Sciatic nerve (tissue), 2 donors: ENCODE measurements around the gene C1QB. TPM values are rescaled to one million over a fixed set of nuclear protein-coding genes. Genes with fewer than 3 reads are reported as not detected.

Source experiments
- ATAC-seq: fragments of 200-7000 bp; cut with Tn5 transposase; one replicate; pipeline ENCODE4 v1.9.1; 2020; ENCODE audit warnings: mild to moderate bottlenecking, moderate library complexity
- DNase-seq: peaks from one replicate; pipeline ENCODE4 v3.0.0-alpha.2; 2020; ENCODE audit warnings: low spot score
- intact Hi-C: fragments of 100-400 bp; cut with DNase I; formaldehyde crosslinking; loops from one replicate; pipeline ENCODE4 v1.14.2; 2022
- microRNA-seq: library from miRNA; unstranded; fragments of <30 nt; microRNA quantifications from one replicate; pipeline ENCODE4 v1.2.0, GENCODE V29; 2020
- total RNA-seq: library from RNA; stranded (reverse); fragmentation: NEBNext Ultra II Directional; extraction: Animal tissue kit (Norgen Biotek cat#: 25700); gene quantifications from one replicate; pipeline ENCODE4 v1.2.1, GENCODE V29; 2021
- donor health status: DM: no; HTN: no; CAD: no.
- donor health status: DM: no; HTN: no; CAD: no.

The C1QB gene
- total RNA-seq, 1 donor from 2014 or later: 122 TPM

DNA sequence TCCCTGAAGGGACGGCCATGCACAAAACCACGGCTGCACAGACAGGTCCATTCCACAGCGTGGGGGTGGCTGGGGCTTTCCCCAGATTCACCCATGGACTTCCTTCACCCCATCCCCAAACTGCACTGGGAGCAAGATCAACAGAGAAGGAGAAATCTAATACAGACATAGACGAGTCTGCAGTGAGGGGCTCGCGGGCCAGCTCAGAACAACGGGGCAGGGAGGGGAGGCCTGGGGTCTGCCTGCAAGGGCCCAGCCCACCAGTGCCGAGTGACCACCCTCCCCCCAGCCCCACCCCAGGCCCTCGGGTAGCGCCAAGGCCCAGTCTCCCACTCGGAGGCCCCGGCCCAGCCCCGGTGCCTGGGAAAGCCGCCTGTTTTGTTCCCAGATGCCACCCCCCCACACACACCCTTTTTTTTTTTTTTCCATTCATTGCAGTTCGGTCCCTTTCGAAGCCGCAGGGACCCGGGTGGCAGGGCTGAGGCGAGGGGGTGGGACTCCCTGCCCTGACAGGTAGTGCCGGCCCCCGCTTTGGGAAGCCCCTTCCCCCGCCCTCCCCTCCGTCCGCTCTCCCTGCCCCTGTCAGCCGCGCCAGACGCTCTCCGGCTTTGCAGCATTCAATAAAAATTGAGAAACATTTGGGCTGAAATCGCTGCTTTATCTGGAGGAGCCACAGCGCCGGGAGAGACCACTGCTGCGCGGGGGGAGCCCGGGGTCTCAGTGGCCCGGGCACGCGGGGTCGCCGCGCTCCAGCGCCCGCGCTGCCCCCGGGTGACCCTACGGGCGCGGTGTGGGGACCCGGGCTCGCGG, 57.1 kb downstream of the C1QB start:
- ATAC-seq (peak; percentile 73), DNase-seq (peak; percentile 84)
- intact Hi-C loops: loop anchor here (10.0 kb wide), 1 partner anchor 155 kb away; no protein-coding TSS in a partner anchor

GRCh38 chr1:22710701-22711049, 57.6 kb downstream of the C1QB start, which contains the start of gene EPHB2:
EPHB2 (plus strand) TSS chr1:22710839; CDS start chr1:22710983, 144 bp downstream.
- intact Hi-C loops: no loop called here
- DNase-seq: no peak
- peak; percentile 31 for ATAC-seq

DNA sequence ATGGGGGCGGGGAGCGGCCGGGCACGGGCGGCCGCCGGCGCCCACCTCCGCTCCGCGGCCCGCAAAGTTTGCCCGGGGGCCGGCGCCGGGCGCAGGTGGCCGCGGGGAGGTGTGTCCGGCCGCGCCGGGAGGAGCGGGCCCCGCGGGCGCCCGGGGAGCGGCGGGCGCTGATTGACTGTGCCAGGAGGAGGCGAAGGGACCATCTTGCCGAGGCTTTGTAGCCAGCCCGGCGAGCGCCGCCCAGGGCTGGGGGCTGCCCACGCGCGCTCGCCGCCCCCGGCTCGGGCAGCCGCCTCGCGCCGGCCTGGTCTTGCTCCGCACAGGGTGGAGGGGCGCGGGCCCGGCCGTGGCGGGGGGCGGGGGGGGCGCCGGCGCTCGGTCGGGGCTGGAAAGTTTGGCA, 58.0 kb downstream of the C1QB start:
- DNase-seq: no peak
- intact Hi-C loops: no loop called here
- ATAC-seq: no peak

Small RNAs within 50 kb of the gene (microRNA-seq; reads per million reads assigned to microRNA genes)
- not detected for gene MIR6127

Other genes with a start within 250 kb of the C1QB start
- gene ZBTB40, start 201.4 kb upstream of the C1QB start, total RNA-seq: 25.8 TPM
- not detected for gene EPHA8, start 89.7 kb upstream of the C1QB start, total RNA-seq
- gene C1QA, start 16.6 kb upstream of the C1QB start, total RNA-seq: 109 TPM
- 126 TPM for gene C1QC, start 9.6 kb upstream of the C1QB start, total RNA-seq
- gene EPHB2, start 57.6 kb downstream of the C1QB start, total RNA-seq: 22.6 TPM